Measurements from ENCODE around the gene ALDH7A1.

- no peak for TF ChIP-seq POLR2A (IDR thresholded peaks at IDR 0.05)
- TF ChIP-seq CTCF (IDR thresholded peaks at IDR 0.05 in 8 of 11, conservative IDR thresholded peaks at IDR 0.05 in 3 of 11), result no peak
- TF ChIP-seq POLR2AphosphoS5 (IDR thresholded peaks at IDR 0.05), result no peak
Measured at GRCh38 chr5:126552614-126553013, 42.4 kb downstream of the ALDH7A1 start.

All from spleen (tissue), 7 donors.